Smooth muscle cell (in vitro differentiated cells): Measurements from ENCODE around the gene RESF1. TPM values are rescaled to one million over a fixed set of nuclear protein-coding genes. Genes with fewer than 3 reads are reported as not detected.

Experiments
- DNase-seq: peaks from one replicate; lab custom pipeline; 2025; ENCODE audit not compliant: unreplicated experiment; lab: John Stamatoyannopoulos, UW
- H2AFZ ChIP-seq: fragments of 200-600 bp; sonication (generic); 2 replicates; pipeline ENCODE4 v1.6.0; 2016; ENCODE audit warnings: antibody characterized with exemption, low read depth, mild to moderate bottlenecking
- H3F3A ChIP-seq: fragments of 200-600 bp; sonication (generic); 2 replicates; pipeline ENCODE4 v1.6.0; 2017; ENCODE audit warnings: antibody characterized with exemption, low read depth
- H3K27ac ChIP-seq: fragments of 200-600 bp; sonication (generic); 2 replicates; pipeline ENCODE4 v1.5.1; 2016; ENCODE audit warnings: low read depth, mild to moderate bottlenecking
- H3K27me3 ChIP-seq: fragments of 200-600 bp; sonication (generic); 2 replicates; pipeline ENCODE4 v1.6.1; 2016; ENCODE audit warnings: low read depth, mild to moderate bottlenecking
- H3K36me3 ChIP-seq: fragments of 200-600 bp; sonication (generic); 2 replicates; pipeline ENCODE4 v1.5.1; 2016; ENCODE audit warnings: low read depth
- H3K4me1 ChIP-seq: fragments of 200-600 bp; sonication (generic); 2 replicates; pipeline ENCODE4 v1.5.1; 2016; ENCODE audit warnings: low read depth
- H3K4me2 ChIP-seq: fragments of 200-600 bp; sonication (generic); 2 replicates; pipeline ENCODE4 v1.6.0; 2016; ENCODE audit warnings: mild to moderate bottlenecking
- H3K4me3 ChIP-seq: fragments of 200-600 bp; sonication (generic); 2 replicates; pipeline ENCODE4 v1.5.1; 2016; ENCODE audit warnings: mild to moderate bottlenecking
- H3K79me2 ChIP-seq: fragments of 200-600 bp; sonication (generic); 2 replicates; pipeline ENCODE4 v1.6.0; 2016; ENCODE audit warnings: low read depth, mild to moderate bottlenecking
- H3K9ac ChIP-seq: fragments of 200-600 bp; sonication (generic); 2 replicates; pipeline ENCODE4 v1.6.0; 2016; ENCODE audit warnings: low read depth
- H3K9me3 ChIP-seq: fragments of 200-600 bp; sonication (generic); replicated peaks from 2 replicates; pipeline ENCODE4 v1.5.1; 2016; ENCODE audit warnings: low read depth
- H4K20me1 ChIP-seq: fragments of 200-600 bp; sonication (generic); 2 replicates; pipeline ENCODE4 v1.6.0; 2016; ENCODE audit warnings: low read depth
- CTCF ChIP-seq: fragments of 200-600 bp; sonication (generic); IDR thresholded peaks from 2 replicates; pipeline ENCODE4 v1.5.1; 2017; ENCODE audit warnings: borderline replicate concordance, mild to moderate bottlenecking, antibody characterized with exemption; ENCODE audit not compliant: insufficient read depth, poor library complexity, severe bottlenecking
- WGBS: methylation state at CpG from one replicate; pipeline ENCODE4 v1.1.7; 2016; ENCODE audit warnings: low lambda C conversion rate; 5-methylcytosine and 5-hydroxymethylcytosine counted together
- polyA plus RNA-seq: library from polyadenylated mRNA; unstranded; fragments of >200 nt; fragmentation: Nextera tagmentation; extraction: Ambion mirVana; gene quantifications from 2 replicates; pipeline ENCODE4 v1.2.1, GENCODE V29; 2016
- total RNA-seq: library from RNA; depleted of rRNA; stranded (reverse); fragments of >200 nt; gene quantifications from 2 replicates; pipeline ENCODE4 v1.2.3, GENCODE V29; 2014

The RESF1 gene
- total and polyA plus RNA-seq, 2 experiments from 2014 or later = 9.7 to 28.3 TPM

GRCh38 chr12:31974673-31975072 is 15.5 kb downstream of the RESF1 start:
- H3K27me3 ChIP-seq = no peaks in the 10 kb centered on the region
- H3F3A ChIP-seq = no peaks in the 10 kb centered on the region
- H3K9me3 ChIP-seq = no peaks in the 10 kb centered on the region
- H3K79me2 ChIP-seq = peaks cover 58% of the 10 kb centered on the region
- no peak for DNase-seq
- no peak overlapping the region for H2AFZ ChIP-seq
- no peak overlapping the region for H3K27ac ChIP-seq
- no peaks in the 10 kb centered on the region for H3K4me1 ChIP-seq
- no peak for TF ChIP-seq CTCF
- peaks cover 35% of the 10 kb centered on the region for H3K36me3 ChIP-seq
- no peak overlapping the region for H3K9ac ChIP-seq
- H3K4me3 ChIP-seq = no peak overlapping the region
- H3K4me2 ChIP-seq = no peak overlapping the region
- WGBS = over 99% methylated on average over 5 of the region's 5 CpGs
- peaks cover under 1% of the 10 kb centered on the region for H4K20me1 ChIP-seq

DNA sequence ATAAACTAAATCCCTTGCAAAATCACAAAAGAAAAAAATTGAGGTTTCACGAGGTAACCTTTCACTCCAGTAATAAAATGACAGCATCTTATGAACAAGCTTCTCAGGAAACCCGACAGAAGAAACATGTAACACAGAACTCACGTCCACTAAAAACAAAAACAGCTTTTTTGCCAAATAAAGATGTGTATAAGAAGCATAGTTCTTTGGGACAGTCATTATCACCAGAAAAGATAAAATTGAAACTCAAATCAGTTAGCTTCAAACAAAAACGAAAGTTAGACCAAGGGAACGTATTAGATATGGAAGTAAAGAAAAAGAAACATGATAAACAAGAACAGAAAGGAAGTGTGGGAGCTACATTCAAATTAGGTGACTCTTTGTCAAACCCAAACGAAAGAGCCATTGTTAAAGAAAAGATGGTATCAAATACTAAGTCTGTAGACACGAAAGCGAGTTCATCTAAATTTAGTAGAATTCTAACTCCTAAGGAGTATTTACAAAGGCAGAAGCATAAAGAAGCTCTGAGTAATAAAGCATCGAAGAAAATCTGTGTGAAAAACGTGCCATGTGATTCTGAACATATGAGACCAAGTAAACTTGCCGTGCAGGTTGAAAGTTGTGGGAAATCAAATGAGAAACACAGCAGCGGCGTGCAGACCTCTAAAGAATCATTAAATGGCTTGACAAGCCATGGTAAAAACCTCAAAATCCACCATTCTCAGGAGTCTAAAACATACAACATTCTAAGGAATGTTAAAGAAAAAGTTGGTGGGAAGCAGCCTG is 25.8 kb downstream of the RESF1 start:
- H4K20me1 ChIP-seq = no peaks in the 10 kb centered on the region
- peaks cover 30% of the 10 kb centered on the region for H3K36me3 ChIP-seq
- no peak for DNase-seq
- H3K79me2 ChIP-seq = peaks cover 16% of the 10 kb centered on the region
- H3K9me3 ChIP-seq = no peaks in the 10 kb centered on the region
- TF ChIP-seq CTCF = no peak
- no peak overlapping the region for H3K4me2 ChIP-seq
- H3K27me3 ChIP-seq = no peaks in the 10 kb centered on the region
- H3K4me3 ChIP-seq = no peak overlapping the region
- WGBS = 96% methylated on average over 13 of the region's 13 CpGs
- peaks cover 10% of the 10 kb centered on the region for H3F3A ChIP-seq
- no peak overlapping the region for H3K9ac ChIP-seq
- H2AFZ ChIP-seq = no peak overlapping the region
- no peak overlapping the region for H3K27ac ChIP-seq
- H3K4me1 ChIP-seq = no peaks in the 10 kb centered on the region

- TF ChIP-seq CTCF = no peak
- Histone ChIP-seq H3K79me2 (peaks cover 16% of the 10 kb centered on the region), H4K20me1 (no peaks in the 10 kb centered on the region), H3K4me2 (no peak overlapping the region), H3K27me3 (no peaks in the 10 kb centered on the region), H3K36me3 (peaks cover 24% of the 10 kb centered on the region), H3K9me3 (no peaks in the 10 kb centered on the region), H3K9ac (no peak overlapping the region), H3K4me3 (no peak overlapping the region), H3K27ac (no peak overlapping the region), H2AFZ (no peak overlapping the region), H3F3A (peaks cover 10% of the 10 kb centered on the region), H3K4me1 (no peaks in the 10 kb centered on the region)
- no peak for DNase-seq
- WGBS = 92% methylated on average over 4 of the region's 4 CpGs
These were observed 26.6 kb downstream of the RESF1 start for GRCh38 chr12:31985832-31986231.
